GM18498 (cell line): ENCODE data around the gene ANO3.
"Not testable (repeated sequence)": the region's sequence is repeated elsewhere in the genome, so short reads cannot be mapped to it uniquely, and the experiment has no call there.

Experiments used
- ATAC-seq: cut with Tn5 transposase; IDR thresholded peaks from one replicate; pipeline ENCODE4 v1.9.1; 2021; ENCODE audit warnings: mild to moderate bottlenecking, moderate library complexity; ENCODE audit not compliant: unreplicated experiment

ANO3 gene

GRCh38 chr11:26571861-26572654 lies 240.1 kb downstream of the ANO3 start, which contains the start of gene MUC15:
Gene MUC15 (minus strand): TSS chr11:26572263. CDS start chr11:26567094, 5,169 bp downstream.
- no peak for ATAC-seq

- no peak for ATAC-seq
Observed at GRCh38 chr11:26572770-26573402, 241.0 kb downstream of the ANO3 start.

- no peak for ATAC-seq
Observed at GRCh38 chr11:26573896-26574295, 242.0 kb downstream of the ANO3 start.

- no peak for ATAC-seq
Observed at GRCh38 chr11:26575946-26576345, 244.0 kb downstream of the ANO3 start.

- ATAC-seq, result no peak
Observed at GRCh38 chr11:26578998-26579661, 247.2 kb downstream of the ANO3 start.

GRCh38 chr11:26579683-26580082 lies 247.8 kb downstream of the ANO3 start:
- ATAC-seq, result no peak

- no peak for ATAC-seq
Observed at GRCh38 chr11:26580929-26581328, 249.0 kb downstream of the ANO3 start.

- no peak for ATAC-seq
Observed at GRCh38 chr11:26583550-26583949, 251.6 kb downstream of the ANO3 start.

GRCh38 chr11:26584818-26585217 lies 252.9 kb downstream of the ANO3 start:
- ATAC-seq, result no peak

- ATAC-seq, result no peak
Observed at GRCh38 chr11:26587073-26587472, 255.1 kb downstream of the ANO3 start.

GRCh38 chr11:26593691-26594090 lies 261.8 kb downstream of the ANO3 start:
- ATAC-seq, result no peak

GRCh38 chr11:26595207-26595865 lies 263.4 kb downstream of the ANO3 start:
- ATAC-seq, result not testable (repeated sequence)

GRCh38 chr11:26597049-26597689 lies 265.2 kb downstream of the ANO3 start:
- not testable (repeated sequence) for ATAC-seq

- ATAC-seq, result no peak
Observed at GRCh38 chr11:26597899-26598298, 266.0 kb downstream of the ANO3 start.

GRCh38 chr11:26599425-26599824 lies 267.5 kb downstream of the ANO3 start:
- no peak for ATAC-seq

GRCh38 chr11:26599876-26600434 lies 268.0 kb downstream of the ANO3 start:
- no peak for ATAC-seq

GRCh38 chr11:26607725-26608506 lies 276.0 kb downstream of the ANO3 start:
- no peak for ATAC-seq

- no peak for ATAC-seq
Observed at GRCh38 chr11:26608507-26609146, 276.7 kb downstream of the ANO3 start.

GRCh38 chr11:26613759-26614158 lies 281.8 kb downstream of the ANO3 start:
- no peak for ATAC-seq
